ENCODE measurements around the gene CHN2. TPM values are rescaled to one million over a fixed set of nuclear protein-coding genes. Genes with fewer than 3 reads are reported as not detected.

CHN2 gene
- total RNA-seq, 1 experiment from 2014 or later, result not detected

DNA sequence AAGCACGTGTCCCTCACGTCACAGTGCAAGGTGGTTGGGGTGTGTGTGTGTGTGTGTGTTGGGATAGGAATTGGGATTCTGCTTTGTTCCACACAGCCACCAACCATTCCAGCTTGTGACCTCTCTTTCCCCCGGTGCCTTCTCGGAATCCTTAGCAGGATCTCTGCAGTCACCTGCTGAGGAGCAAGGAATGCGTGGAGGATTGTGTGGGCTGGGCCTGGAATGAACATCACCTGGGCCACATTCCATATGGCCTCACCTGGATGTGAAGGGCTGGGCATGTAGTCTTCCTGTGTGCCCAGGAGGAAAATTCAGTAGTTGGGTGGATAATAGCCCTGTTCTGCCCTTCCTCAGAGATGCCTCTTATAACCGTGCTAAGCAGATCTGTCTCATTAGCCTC is 113.8 kb downstream of the CHN2 start:
- DNase-seq (ENCODE audit: low read depth), result no peak

DNA sequence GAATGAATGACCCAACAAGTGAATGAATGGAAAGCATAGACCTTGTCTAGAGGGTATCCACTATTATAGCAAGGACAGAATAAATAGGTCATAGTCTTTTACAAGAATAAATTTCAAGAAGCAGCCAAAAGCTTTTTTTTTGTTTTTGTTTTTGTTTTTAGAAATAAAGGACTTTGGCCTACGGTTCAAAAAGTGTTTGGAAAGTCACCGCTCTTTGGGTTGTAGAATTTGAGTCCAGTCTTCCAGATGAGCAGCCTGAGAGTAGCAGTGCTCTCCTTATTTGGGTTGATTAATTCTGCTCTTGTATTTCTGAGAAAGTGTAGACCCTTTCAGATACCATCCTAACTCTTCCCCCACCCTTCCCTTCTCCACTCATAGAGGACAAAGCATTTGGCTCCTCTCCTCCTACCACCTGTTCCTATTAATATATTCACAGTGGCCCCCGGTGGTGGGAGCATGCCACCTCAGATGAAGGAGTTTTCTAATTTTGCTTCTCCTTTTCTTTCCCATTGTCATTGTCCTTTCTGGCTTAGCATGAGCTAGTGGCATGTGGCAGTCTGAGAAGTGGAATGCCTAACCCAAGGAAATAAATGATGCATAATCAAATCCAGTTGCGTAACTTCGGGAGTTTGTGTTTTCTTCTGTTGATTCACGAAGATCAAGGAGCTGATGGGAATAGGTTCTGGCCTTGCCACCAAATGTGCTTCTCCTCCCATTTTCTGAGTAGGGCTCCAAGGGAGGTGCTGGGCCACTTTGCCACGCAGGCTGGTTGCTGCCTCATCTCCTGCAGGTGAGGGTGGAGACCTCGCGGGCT is 114.7 kb downstream of the CHN2 start:
- no peak for DNase-seq (ENCODE audit: low read depth)

DNA sequence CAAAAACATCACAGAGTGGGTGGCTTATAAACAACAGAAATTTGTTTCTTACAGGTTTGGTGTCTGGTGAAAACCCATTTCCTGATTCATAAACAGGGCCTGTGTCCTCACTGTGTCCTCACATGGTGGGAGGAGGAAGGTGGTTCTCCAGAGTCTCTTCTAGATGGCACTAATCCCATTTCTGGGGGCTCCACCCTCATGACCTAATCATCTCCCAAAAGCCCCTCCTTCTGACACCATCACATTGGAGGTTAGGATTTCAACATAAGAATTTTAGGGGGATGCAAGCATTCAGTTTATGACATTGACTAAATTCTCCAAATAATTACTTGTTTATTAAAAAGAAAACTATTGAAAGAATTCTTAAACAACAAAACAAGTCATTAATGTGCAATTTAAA is 116.0 kb downstream of the CHN2 start:
- no peak for DNase-seq (ENCODE audit: low read depth)

- DNase-seq (ENCODE audit: low read depth), result no peak
Observed at GRCh38 chr7:29311314-29311713, 116.7 kb downstream of the CHN2 start.

- DNase-seq (ENCODE audit: low read depth), result no peak
Observed at GRCh38 chr7:29314148-29314547, 119.6 kb downstream of the CHN2 start.

DNA sequence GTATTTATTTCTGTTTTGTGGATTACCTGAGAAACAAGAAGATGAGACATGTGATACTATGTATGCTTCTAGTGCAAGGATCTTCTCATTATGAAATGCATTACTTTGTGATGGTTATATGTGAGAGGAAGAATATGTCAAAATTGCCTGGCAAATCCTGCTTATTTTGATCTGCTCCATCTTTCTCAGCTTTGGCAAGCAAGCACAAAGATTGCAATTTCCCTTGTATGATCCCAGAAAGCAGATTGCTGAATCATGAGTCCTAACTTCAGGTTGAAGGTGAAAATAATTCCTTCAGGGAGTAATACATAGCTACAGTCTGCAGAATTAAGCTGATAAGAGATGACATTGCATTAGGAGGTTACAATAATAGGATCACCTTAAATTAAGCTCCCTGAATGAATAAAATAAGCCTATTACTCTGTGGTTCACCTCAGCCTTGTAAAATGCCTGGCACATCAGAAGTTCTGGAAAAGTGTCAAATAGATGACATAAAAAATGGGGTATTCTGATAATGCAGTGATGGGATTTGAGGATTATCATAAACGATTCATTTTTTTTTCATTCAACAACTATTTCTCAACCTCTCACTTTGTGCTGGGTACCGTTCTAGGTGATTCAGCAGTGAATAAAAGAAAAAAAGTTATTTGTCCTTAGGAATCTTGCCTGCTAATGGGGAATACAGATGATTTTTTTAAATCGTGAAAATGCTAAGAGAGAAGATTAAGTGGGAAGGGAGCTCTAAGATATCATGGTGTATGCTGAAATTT is 120.7 kb downstream of the CHN2 start:
- DNase-seq (ENCODE audit: low read depth), result no peak

GRCh38 chr7:29315892-29316270 is 121.3 kb downstream of the CHN2 start:
- DNase-seq (ENCODE audit: low read depth), result no peak

- no peak for DNase-seq (ENCODE audit: low read depth)
Observed at GRCh38 chr7:29316926-29317325, 122.4 kb downstream of the CHN2 start.

DNA sequence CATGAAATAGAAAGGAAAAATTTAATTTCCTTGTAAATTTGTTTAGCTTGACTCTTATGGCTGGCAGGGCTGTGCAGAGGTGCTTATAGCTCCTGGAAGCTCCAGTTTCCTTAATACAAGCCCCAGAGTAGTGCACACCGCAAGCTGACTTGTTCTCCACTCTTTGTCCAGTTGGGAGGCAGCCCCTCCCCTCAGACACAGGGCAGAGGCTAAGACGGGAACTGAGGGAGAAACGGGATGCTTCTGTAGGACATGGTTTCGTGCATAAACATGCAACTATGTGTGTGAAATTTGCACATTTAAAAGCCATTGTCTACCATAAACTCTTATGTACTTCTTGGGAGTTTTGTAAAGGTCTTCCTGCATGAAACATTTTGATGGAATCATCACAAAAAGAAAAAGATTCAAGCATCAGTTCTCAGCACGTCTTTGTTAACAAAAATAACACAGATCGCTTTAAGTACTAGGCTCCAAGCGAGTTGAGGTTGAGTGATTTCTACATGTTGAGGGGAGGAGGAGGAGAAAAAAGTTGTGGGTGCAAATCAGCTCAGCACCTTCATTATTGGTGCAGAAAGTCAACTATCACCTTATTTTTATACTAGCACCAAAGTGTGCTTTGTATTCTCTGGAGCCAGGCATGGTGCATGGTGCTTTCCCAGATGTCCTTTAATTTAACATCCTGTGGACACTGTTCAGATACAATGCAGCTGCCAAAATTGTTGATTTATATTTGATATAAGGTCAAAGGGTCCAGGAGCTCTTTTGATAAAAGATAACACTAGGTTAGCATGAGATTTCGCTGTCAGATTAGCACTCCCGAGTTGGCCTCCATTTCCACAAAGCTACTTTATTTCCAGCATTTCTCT is 124.5 kb downstream of the CHN2 start:
- DNase-seq (ENCODE audit: low read depth), result no peak

GRCh38 chr7:29319719-29320521 is 125.3 kb downstream of the CHN2 start:
- DNase-seq (ENCODE audit: low read depth), result no peak

DNA sequence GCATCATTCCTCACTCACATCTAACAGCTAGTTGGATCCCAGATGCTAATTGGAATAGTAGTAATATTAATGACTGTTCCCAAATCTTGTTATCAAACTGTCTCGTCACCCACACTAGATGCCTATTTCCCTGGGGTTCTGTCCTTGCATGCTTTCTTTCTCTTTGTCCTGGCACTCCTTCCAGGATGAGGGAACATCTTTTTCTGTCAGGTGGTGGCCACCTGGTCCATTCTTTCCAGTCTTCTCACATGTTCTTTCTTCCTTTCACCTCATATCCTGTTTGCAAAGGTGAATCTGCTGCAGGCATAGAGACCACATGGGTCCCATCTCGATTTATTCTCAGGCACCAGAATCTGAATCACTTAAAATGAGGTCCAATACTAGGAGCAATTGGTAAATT is 126.0 kb downstream of the CHN2 start:
- no peak for DNase-seq (ENCODE audit: low read depth)

DNA sequence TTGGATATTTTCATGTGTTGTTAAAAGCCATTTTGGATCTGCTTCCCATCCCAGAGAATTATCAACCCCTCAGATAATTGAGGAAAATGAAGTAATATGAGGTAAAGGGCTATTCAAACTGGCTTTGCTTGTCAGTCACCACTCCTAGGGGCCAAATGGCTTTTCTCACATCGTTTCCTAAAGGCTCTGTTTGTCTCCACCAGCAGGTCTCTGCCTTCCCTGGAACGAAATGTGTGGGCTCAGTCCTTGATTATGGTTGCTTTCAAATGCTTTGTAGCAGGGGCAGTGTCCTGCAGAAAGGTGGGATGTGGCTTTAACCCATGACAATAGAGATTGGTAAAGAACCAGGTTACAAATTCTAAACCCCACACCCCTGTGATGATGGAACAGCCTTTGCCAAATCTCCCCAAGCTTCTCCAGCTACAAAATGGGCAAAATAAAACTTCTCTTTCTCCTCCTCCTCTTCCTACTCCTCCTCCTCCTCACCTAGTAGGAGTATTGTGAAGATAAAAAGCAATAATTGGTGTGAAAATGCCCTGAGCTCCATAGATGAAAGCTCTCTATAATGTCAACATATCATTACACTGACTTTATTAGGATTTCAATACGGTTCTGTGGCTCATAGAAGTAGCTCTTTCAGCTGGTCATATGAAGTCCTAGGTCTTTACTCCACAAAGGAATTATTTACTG is 127.6 kb downstream of the CHN2 start:
- DNase-seq (ENCODE audit: low read depth), result no peak

DNA sequence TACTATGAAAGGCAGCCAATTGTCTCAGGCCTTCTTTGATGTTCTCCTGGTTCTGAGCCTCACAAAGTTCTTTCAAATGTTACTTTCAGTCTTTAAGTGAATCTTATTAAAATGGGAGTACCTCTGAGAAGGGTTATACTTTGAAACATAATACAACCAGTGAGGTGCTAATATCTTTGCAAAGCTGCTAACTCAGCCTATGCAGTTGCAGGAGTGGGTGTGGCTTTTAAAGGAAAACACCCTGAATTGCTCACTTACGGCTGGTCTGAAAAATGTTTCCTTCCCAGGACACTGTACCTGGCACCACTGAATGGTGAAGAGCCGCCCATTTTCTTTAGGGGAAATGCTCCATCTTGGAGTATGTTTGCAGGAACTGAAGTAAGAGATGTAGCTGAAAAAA is 130.9 kb downstream of the CHN2 start:
- no peak for DNase-seq (ENCODE audit: low read depth)

DNA sequence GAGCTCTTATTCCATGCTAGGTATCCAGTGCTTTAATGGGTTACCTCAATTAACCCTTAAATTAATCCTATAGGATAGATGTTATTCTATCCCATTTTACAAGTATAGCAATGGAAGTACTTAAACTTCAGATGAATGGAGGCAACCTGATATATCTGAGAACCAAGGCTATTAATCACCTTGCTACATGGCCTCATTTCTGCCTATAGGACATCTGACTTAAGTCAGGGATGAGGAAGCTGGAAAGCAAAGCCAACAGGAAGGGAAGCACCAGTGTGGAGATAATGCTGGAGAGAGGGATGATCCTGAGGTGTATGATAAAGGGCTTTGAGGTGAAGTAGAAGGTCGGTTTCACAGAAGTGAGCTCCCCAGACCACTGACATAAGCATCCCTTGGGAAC is 132.3 kb downstream of the CHN2 start:
- DNase-seq (ENCODE audit: low read depth), result no peak

DNA sequence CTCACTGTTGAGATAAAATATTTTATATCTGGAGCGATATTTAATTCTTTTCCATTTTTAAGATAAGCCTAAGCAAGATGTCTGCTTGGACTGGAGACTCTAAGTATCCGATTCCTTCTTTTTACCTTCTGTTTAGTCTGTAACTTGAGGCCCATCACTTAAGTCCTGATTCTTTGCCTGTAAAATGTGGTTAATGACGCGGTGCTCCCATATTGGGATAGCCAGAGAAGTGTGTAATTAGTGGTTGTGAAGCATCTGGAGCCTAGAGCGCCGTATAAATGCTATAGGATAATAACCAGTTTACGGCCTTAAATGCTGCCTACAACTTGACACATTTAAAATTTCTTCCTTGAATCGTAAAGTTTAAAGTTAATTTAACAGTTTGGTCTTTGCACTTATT is 132.9 kb downstream of the CHN2 start:
- DNase-seq (ENCODE audit: low read depth), result no peak

DNA sequence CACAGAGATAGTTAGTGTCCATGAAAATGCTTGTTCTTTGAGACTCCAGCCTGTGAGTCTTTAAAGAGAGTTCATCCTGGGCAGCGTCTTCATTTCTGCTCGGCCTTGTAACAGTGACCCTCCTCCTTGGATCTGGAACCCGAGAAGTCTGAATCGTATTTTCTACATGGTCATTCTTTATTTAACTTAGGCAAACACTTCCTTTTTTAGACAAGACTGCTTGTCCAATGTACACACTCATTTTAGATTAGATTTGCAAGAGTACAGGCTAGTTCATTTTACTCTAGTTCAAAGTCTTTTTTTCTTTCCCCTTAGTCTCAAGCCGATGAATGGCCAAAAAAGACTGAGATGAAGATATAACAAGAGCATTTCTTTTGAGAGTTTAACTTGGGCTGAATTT is 133.5 kb downstream of the CHN2 start:
- DNase-seq (ENCODE audit: low read depth), result no peak

DNA sequence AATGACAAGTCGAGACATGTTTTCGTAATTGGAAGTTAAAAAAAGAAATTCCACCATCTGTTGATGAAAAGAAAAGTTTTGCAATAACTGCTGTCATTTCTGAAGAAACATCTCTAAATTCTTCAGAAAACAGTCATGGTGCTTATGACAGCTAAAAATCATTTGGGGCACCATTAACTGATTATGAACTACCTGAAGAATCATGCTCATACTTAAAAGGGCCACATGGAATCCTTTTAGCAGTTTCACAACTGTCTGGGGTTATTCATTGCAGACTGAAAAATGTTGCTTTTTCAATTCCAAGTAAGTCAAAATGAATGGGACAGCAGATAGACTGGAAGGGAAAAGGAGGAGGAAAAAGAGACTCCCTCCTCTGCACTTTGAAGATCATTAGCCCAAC is 134.2 kb downstream of the CHN2 start:
- DNase-seq (ENCODE audit: low read depth), result peak; percentile 39

GRCh38 chr7:29329686-29330085 is 135.1 kb downstream of the CHN2 start:
- no peak for DNase-seq (ENCODE audit: low read depth)

DNA sequence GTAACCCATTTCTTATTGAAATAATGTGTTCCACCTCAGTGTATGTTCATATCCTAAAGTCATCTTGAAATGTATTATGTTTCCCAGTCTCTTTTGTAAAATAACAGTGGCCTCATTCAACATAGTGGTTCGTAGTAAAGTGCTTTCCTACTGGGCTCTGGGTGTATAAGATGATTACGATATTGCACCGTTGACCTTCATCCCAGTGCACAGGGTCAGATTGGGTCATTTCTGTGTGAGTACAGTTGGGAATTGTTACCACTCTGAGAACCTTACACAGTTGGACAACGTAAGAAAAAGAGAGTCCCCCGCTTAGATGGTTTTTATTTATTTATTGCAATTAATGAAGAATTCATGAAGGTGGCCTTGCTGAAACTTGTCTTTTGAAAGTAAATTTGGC is 135.6 kb downstream of the CHN2 start:
- DNase-seq (ENCODE audit: low read depth), result no peak

DNA sequence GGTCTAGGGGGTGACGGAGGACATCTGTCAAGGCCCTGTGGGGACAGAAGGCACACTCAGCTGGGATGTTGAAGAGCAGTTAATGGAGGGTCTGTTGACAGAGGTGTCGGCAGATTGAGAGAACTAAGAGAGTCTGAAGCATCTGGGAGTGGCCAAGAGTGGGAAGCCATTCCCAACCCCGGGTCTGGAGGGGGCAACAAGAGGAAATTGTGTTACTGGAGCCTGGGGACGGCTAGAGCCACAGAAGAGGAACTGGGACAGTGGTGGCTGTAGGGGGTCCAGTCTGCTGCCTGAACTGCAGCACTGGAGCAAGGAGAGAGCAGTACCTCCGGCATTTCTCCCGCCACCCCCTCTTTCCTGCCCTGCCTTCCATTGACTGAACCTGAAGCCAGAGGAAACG is 136.6 kb downstream of the CHN2 start:
- DNase-seq (ENCODE audit: low read depth), result no peak
